ENCODE data around the gene CNTNAP2.

Gene CNTNAP2

DNA sequence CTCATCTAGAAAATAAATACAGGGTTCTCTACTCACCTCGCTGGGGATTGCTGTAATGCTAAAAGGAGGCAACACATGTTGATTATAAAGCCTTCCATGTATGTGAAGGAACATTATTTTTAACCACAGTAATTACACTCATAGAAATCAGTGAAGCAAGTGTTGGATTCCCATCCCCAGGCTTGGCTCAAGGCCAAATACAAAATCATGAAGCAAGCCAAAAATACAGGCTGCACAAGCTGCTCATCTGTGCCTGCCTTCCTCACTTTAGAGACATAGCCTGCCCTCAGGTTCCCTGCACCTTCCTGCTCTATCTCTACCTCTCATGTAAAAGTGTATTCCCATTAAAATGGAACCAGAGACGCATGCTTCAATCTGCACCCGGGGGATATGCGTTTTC, 1396.8 kb downstream of the CNTNAP2 start:
- Histone ChIP-seq H3K9me3 (ENCODE audit: insufficient read depth, low read depth, low read length) (no peaks in the 10 kb centered on the region), H3K27ac (ENCODE audit: low read length) (no peak overlapping the region), H3K36me3 (ENCODE audit: insufficient read depth, low read depth, low read length) (no peaks in the 10 kb centered on the region), H3K9ac (ENCODE audit: low read depth, low read length) (no peak overlapping the region), H3K27me3 (ENCODE audit: insufficient read depth, low read length) (no peaks in the 10 kb centered on the region), H3K4me1 (ENCODE audit: insufficient read depth, low read length) (no peaks in the 10 kb centered on the region), H3K4me3 (ENCODE audit: low read length) (no peak overlapping the region)

DNA sequence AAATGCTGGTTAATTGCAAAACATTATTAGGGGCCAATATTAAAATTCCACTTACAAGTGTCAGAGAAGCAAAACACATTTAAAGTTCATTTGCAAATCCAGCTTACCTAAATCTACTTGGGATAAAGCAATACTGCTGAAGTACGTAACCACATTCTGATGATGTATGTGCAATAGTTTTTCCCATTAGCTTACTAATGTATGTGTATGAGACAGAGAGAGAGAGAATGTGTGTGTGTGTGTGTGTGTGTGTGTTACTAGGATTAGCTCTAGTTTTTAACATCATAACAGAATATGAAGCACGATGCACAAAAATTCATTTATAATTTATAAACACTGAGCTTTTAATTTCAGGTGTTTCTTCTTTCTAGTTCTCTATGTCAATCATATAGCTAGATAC, 1399.8 kb downstream of the CNTNAP2 start:
- no peak overlapping the region for H3K4me3 ChIP-seq (ENCODE audit: low read length)
- H3K4me1 ChIP-seq (ENCODE audit: insufficient read depth, low read length), result no peaks in the 10 kb centered on the region
- H3K27ac ChIP-seq (ENCODE audit: low read length), result no peak overlapping the region
- no peak overlapping the region for H3K9ac ChIP-seq (ENCODE audit: low read depth, low read length)
- H3K36me3 ChIP-seq (ENCODE audit: insufficient read depth, low read depth, low read length), result no peaks in the 10 kb centered on the region
- H3K27me3 ChIP-seq (ENCODE audit: insufficient read depth, low read length), result no peaks in the 10 kb centered on the region
- no peaks in the 10 kb centered on the region for H3K9me3 ChIP-seq (ENCODE audit: insufficient read depth, low read depth, low read length)

DNA sequence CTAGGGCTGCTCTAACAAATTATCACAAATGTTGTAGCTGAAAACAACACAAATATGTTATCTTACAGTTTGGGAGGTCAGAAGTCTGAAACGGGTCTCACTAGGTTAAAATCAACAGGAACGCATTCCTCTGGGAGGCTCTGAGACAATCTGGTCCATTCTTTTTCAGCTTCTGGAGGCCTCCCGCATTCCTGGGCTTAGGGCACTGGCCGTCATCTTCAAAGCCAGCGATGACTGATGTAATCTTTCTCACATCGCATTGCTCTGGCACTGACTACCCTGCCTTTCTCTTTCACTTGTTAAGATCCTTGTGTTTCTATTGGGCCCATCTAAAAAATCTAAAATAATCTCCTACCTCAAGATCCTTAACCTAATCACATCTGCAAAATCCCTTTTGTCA, 1402.5 kb downstream of the CNTNAP2 start:
- no peak overlapping the region for H3K4me3 ChIP-seq (ENCODE audit: low read length)
- no peaks in the 10 kb centered on the region for H3K36me3 ChIP-seq (ENCODE audit: insufficient read depth, low read depth, low read length)
- H3K27me3 ChIP-seq (ENCODE audit: insufficient read depth, low read length), result no peaks in the 10 kb centered on the region
- H3K4me1 ChIP-seq (ENCODE audit: insufficient read depth, low read length), result no peaks in the 10 kb centered on the region
- H3K9me3 ChIP-seq (ENCODE audit: insufficient read depth, low read depth, low read length), result no peaks in the 10 kb centered on the region
- no peak overlapping the region for H3K9ac ChIP-seq (ENCODE audit: low read depth, low read length)
- H3K27ac ChIP-seq (ENCODE audit: low read length), result no peak overlapping the region

DNA sequence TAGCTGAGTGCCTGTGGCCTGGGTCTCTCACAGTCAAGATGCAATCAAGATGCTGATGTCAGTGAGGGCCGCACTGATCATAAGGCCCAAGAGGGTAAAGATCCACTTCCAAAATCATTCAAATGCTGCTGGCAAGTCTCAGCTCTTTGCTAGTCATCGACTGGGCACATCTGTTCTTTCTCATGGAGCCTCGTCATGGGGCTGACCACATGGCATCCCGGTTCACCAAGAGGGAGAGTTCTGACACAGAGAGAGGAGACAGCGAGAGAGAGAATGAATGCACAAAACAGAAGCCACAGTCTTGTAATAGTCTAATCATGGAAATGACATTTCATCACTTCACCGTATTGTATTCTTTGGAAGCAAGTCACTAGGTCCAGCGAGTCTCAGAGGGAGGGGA, 1406.5 kb downstream of the CNTNAP2 start:
- Histone ChIP-seq H3K27ac (ENCODE audit: low read length) (no peak overlapping the region), H3K4me1 (ENCODE audit: insufficient read depth, low read length) (no peaks in the 10 kb centered on the region), H3K36me3 (ENCODE audit: insufficient read depth, low read depth, low read length) (no peaks in the 10 kb centered on the region), H3K9me3 (ENCODE audit: insufficient read depth, low read depth, low read length) (no peaks in the 10 kb centered on the region), H3K27me3 (ENCODE audit: insufficient read depth, low read length) (no peaks in the 10 kb centered on the region), H3K9ac (ENCODE audit: low read depth, low read length) (no peak overlapping the region), H3K4me3 (ENCODE audit: low read length) (no peak overlapping the region)

DNA sequence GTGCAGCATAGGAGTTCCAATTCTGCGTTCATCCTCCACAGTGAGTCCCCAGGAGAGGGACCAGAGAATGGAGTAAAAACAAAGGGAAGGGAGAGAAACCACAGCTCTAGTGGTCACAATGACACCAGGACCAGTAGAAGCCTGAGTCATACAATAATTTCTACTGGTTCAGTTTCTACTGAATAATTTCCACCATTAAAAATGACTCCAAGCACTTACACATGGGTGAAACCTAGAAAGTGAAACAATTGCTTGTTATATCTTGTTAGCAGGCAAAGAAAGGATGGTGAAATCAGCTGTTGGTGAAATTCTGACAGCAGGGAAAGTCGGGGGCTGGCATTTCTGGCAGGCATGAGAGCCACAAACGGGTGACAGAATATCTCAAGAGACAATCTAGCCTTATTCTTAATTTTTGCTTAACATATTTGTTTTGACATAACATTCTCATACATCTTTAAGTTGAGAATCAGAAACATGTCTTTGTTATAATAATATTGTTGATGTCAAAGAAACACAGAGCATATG, 1408.2 kb downstream of the CNTNAP2 start:
- Histone ChIP-seq H3K27ac (ENCODE audit: low read length) (no peak overlapping the region), H3K9ac (ENCODE audit: low read depth, low read length) (no peak overlapping the region), H3K4me1 (ENCODE audit: insufficient read depth, low read length) (no peaks in the 10 kb centered on the region), H3K9me3 (ENCODE audit: insufficient read depth, low read depth, low read length) (no peaks in the 10 kb centered on the region), H3K36me3 (ENCODE audit: insufficient read depth, low read depth, low read length) (no peaks in the 10 kb centered on the region), H3K27me3 (ENCODE audit: insufficient read depth, low read length) (no peaks in the 10 kb centered on the region), H3K4me3 (ENCODE audit: low read length) (no peak overlapping the region)

DNA sequence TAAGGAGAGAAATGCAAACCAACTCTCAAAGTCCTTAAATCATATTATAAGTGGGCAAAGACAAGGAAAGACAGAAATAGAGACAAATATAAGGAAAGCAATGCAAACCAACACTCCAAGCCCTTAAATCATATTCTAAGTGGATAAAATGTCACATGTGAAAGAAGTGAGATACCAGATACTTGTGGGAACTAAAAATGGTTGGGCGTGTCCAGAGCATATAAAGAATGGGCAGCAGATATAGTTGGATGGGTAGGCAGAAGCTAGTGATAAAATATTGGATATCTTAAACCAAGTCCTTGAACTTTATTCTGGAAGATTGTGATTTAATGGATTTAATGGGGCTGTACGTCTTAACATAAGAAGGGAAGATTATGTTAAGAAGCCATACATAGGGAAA, 1408.7 kb downstream of the CNTNAP2 start:
- H3K36me3 ChIP-seq (ENCODE audit: insufficient read depth, low read depth, low read length), result no peaks in the 10 kb centered on the region
- H3K4me3 ChIP-seq (ENCODE audit: low read length), result no peak overlapping the region
- H3K9ac ChIP-seq (ENCODE audit: low read depth, low read length), result no peak overlapping the region
- H3K27ac ChIP-seq (ENCODE audit: low read length), result no peak overlapping the region
- H3K9me3 ChIP-seq (ENCODE audit: insufficient read depth, low read depth, low read length), result no peaks in the 10 kb centered on the region
- H3K4me1 ChIP-seq (ENCODE audit: insufficient read depth, low read length), result no peaks in the 10 kb centered on the region
- no peaks in the 10 kb centered on the region for H3K27me3 ChIP-seq (ENCODE audit: insufficient read depth, low read length)

DNA sequence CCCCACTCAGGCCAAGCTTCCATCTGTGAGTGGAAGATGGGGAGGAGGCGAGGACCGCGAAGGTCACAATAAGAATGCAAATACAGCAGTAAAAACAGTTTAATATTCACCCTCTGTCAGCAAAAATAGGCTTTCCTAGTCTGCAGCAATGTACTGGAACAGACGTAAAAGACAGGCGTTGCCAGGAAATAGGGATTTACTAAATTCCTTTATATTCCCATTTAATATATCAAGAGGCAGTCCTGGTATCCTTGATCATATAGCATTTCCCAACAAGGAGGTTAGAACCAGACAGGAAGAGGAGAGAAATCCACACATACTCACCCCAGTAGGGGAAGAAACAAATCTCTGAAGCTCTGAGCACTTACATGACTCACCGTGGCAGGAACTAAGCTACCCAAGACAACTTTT, 1419.1 kb downstream of the CNTNAP2 start:
- H3K36me3 ChIP-seq (ENCODE audit: insufficient read depth, low read depth, low read length), result no peaks in the 10 kb centered on the region
- no peak overlapping the region for H3K9ac ChIP-seq (ENCODE audit: low read depth, low read length)
- no peaks in the 10 kb centered on the region for H3K27me3 ChIP-seq (ENCODE audit: insufficient read depth, low read length)
- no peak overlapping the region for H3K4me3 ChIP-seq (ENCODE audit: low read length)
- no peak overlapping the region for H3K27ac ChIP-seq (ENCODE audit: low read length)
- no peaks in the 10 kb centered on the region for H3K4me1 ChIP-seq (ENCODE audit: insufficient read depth, low read length)
- no peaks in the 10 kb centered on the region for H3K9me3 ChIP-seq (ENCODE audit: insufficient read depth, low read depth, low read length)

DNA sequence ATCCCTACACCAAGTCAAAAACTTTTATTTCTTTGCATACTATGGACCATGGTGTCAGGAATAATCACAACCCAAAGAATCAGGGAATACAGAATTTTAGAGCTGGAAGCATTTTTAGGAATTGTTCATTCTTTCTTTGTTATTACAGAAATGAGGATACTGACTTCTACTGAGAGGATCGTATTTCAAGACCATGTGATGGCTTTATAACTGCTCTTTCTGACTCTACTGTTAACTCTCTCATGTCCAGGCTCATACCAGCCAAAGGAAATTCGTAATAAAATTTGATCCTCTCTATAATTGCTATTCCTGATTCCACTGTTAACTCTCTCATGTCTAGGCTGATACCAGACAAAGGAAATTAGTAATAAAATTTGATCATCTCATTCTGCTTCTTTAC, 1423.1 kb downstream of the CNTNAP2 start:
- H3K36me3 ChIP-seq (ENCODE audit: insufficient read depth, low read depth, low read length), result no peaks in the 10 kb centered on the region
- no peak overlapping the region for H3K9ac ChIP-seq (ENCODE audit: low read depth, low read length)
- peaks cover 21% of the 10 kb centered on the region for H3K9me3 ChIP-seq (ENCODE audit: insufficient read depth, low read depth, low read length)
- H3K27me3 ChIP-seq (ENCODE audit: insufficient read depth, low read length), result no peaks in the 10 kb centered on the region
- no peak overlapping the region for H3K4me3 ChIP-seq (ENCODE audit: low read length)
- no peak overlapping the region for H3K27ac ChIP-seq (ENCODE audit: low read length)
- no peaks in the 10 kb centered on the region for H3K4me1 ChIP-seq (ENCODE audit: insufficient read depth, low read length)

DNA sequence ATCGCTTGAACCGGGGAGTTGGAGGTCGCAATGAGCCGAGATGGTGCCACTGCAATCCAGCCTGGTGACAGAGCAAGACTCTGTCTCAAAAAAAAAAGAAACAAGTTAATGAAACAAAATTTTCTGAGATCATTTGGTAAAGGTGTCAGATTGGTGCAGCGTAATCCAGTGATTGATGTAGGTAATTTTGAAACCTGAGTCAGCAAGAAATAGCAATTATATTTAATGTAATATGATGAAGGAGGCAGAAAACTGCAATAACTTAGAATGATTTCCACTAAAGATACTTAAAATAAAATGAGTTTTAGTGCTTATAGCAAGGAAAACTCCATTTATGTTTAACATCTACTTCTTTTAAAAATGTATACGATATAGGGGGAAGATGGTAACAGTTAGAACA, 1424.1 kb downstream of the CNTNAP2 start:
- no peaks in the 10 kb centered on the region for H3K27me3 ChIP-seq (ENCODE audit: insufficient read depth, low read length)
- H3K27ac ChIP-seq (ENCODE audit: low read length), result no peak overlapping the region
- H3K4me1 ChIP-seq (ENCODE audit: insufficient read depth, low read length), result no peaks in the 10 kb centered on the region
- H3K36me3 ChIP-seq (ENCODE audit: insufficient read depth, low read depth, low read length), result no peaks in the 10 kb centered on the region
- H3K4me3 ChIP-seq (ENCODE audit: low read length), result no peak overlapping the region
- peaks cover 27% of the 10 kb centered on the region for H3K9me3 ChIP-seq (ENCODE audit: insufficient read depth, low read depth, low read length)
- no peak overlapping the region for H3K9ac ChIP-seq (ENCODE audit: low read depth, low read length)

DNA sequence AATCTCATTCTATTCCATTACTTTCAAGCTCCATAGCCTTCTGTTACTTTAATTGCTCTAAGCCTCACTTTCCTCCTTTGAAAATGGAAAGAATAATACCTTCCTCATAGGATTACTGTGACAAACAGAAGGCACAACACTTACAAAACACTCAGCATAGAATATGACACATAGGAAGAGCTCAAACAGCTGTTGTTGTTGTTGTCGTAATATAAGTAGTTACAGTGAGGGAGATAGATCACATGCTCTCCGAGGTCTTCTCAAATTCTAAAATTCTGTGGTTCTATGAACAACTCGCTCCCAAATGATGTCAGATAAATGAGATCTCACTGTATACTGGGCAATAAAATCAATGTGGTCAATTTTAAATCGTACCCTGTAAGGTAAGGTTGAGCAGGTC, 1424.7 kb downstream of the CNTNAP2 start:
- Histone ChIP-seq H3K27me3 (ENCODE audit: insufficient read depth, low read length) (no peaks in the 10 kb centered on the region), H3K9me3 (ENCODE audit: insufficient read depth, low read depth, low read length) (peaks cover 27% of the 10 kb centered on the region), H3K9ac (ENCODE audit: low read depth, low read length) (no peak overlapping the region)

DNA sequence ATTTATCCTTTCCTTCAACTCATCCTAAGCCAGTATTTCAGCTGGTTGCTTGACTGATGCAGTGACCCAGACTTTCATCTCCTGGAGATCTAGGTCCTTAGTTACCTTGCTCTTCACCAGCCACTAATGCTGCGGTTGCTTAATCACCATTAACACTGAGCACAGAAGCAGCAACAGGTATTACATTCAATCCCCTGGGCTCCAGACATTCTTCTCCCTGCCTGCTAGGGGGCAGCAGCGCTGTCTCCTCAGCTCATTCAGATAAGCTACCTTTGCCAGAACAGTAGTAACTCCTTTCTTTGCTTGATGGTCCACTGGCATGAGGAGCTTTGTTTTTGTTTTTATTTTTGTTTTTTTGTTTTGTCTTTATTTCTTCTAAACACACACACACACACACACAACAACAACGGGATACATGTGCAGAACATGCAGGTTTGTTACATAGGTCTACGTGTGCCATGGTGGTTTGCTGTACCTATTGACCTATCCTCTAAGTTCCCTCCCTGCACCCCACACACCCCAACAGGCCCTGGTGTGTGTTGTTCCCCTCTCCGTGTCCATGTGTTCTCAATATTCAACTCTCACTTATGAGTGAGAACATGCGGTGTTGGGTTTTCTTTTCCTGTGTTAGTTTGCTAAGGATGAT, 1430.8 kb downstream of the CNTNAP2 start:
- Histone ChIP-seq H3K9ac (ENCODE audit: low read depth, low read length) (no peak overlapping the region), H3K36me3 (ENCODE audit: insufficient read depth, low read depth, low read length) (no peaks in the 10 kb centered on the region), H3K27ac (ENCODE audit: low read length) (no peak overlapping the region), H3K9me3 (ENCODE audit: insufficient read depth, low read depth, low read length) (peaks cover 23% of the 10 kb centered on the region), H3K4me1 (ENCODE audit: insufficient read depth, low read length) (no peaks in the 10 kb centered on the region), H3K27me3 (ENCODE audit: insufficient read depth, low read length) (no peaks in the 10 kb centered on the region), H3K4me3 (ENCODE audit: low read length) (no peak overlapping the region)

More for the DNA sequence above, 1424.7 kb downstream of the CNTNAP2 start:
- Histone ChIP-seq H3K4me1 (ENCODE audit: insufficient read depth, low read length) (no peaks in the 10 kb centered on the region), H3K36me3 (ENCODE audit: insufficient read depth, low read depth, low read length) (no peaks in the 10 kb centered on the region), H3K4me3 (ENCODE audit: low read length) (no peak overlapping the region), H3K27ac (ENCODE audit: low read length) (no peak overlapping the region)

DNA sequence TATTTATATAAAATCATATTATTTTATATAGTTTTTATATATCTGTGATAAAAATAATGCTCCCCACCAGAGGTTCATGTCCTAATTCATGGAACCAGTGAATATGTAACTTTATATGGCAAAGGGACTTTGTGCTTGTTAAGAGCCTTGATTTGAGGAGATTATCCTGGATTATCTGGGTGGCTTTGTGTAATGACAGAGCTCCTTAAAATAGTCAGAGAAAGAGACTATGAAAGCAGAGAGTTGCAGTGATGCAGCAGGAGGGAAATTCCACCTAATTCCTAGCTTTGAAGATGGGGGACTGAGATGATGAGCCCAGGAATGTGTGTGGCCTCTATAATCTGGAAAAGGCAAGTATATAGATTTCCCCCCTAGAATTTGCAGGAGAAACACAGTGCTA, 1439.7 kb downstream of the CNTNAP2 start:
- H3K36me3 ChIP-seq (ENCODE audit: insufficient read depth, low read depth, low read length), result no peaks in the 10 kb centered on the region
- no peak overlapping the region for H3K4me3 ChIP-seq (ENCODE audit: low read length)
- no peaks in the 10 kb centered on the region for H3K27me3 ChIP-seq (ENCODE audit: insufficient read depth, low read length)
- no peak overlapping the region for H3K27ac ChIP-seq (ENCODE audit: low read length)
- H3K9ac ChIP-seq (ENCODE audit: low read depth, low read length), result no peak overlapping the region
- H3K9me3 ChIP-seq (ENCODE audit: insufficient read depth, low read depth, low read length), result no peaks in the 10 kb centered on the region
- H3K4me1 ChIP-seq (ENCODE audit: insufficient read depth, low read length), result no peaks in the 10 kb centered on the region
